Hematopoietic multipotent progenitor cell treated with erythropoietin and hydrocortisone succinate and interleukin-3 and kit ligand, for 6 days (in vitro differentiated cells): ENCODE results near the gene GALNT1.
A peak's percentile ranks its signal among the peaks of the same experiment; 100 is the strongest.
"Not testable (repeated sequence)": the region's sequence is repeated elsewhere in the genome, so short reads cannot be mapped to it uniquely, and the experiment has no call there.

Experiments
- DNase-seq: peaks from one replicate; pipeline ENCODE4 v3.0.0-alpha.2; 2015

The GALNT1 gene

GRCh38 chr18:35581546-35581897, at the start of gene GALNT1:
Gene GALNT1 (plus strand): TSS chr18:35581740. CDS start chr18:35654663, 72,923 bp downstream.
- DNase-seq = no peak

GRCh38 chr18:35533916-35534405, 47.6 kb upstream of the GALNT1 start:
- DNase-seq = no peak

DNA sequence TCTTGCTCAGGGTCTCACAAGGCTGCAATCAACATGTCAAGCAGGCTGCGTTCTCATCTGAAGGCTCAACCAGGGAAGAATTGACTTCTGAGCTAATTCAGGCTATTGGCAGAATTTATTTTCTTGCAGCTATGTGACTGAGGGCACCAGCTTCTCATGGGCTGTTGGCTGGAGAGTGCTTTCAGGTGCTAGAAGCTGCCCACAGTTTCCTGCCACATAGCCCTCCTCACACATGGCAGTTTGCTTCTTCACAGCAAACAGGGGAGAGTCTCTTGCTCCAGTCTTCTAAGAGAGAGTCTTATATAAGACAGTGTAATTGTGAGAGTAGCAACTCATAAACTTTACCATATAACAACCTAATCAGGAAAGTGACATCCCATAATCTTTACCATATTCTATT, 46.2 kb upstream of the GALNT1 start:
- no peak for DNase-seq

DNA sequence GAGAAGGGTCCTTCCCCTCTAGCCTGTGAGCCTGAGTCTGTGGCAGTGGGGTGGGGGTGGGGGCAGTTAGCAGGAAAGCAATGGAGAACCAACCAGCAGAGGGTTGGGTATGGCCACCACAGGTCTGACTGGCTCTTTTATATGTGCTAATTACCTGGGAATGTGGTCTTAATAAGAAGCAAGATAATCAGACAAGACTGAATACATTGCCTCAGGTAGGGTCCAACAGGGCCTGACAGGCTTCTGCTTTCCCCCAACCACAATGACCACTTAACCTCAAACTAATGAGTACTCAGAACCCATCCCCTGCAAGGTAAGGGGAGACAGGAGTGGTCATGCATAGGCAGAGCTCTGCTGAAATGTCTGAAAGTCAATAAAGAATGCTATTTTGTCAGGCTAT, 39.2 kb upstream of the GALNT1 start:
- no peak for DNase-seq

DNA sequence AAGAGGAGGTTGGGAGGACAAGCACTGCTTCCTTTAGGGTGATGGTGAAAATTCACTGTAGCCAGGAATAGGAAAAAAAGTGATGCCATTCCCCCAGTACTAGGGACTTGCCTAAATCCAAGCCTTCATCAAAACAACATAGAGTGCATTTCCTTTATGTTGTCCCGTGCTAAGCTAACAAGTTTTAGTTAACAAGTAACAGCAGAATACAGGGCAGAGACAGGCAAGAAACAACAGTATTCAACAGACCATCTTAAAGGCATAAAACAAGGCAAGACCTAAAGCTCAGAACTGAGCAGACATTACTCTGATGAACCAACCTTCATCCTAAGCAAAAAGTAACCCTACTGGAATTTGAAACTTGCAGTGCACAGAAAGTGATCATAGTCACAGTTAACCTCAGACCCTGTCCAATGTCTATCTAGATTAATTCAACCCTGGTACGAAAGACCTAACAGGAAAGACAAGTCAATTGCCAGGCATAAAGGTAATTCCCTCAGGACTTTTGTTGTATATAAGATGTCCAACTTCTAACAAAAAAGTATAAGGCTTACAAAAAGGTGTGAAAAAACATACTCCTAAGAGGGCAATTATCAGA, 34.4 kb upstream of the GALNT1 start:
- no peak for DNase-seq

DNA sequence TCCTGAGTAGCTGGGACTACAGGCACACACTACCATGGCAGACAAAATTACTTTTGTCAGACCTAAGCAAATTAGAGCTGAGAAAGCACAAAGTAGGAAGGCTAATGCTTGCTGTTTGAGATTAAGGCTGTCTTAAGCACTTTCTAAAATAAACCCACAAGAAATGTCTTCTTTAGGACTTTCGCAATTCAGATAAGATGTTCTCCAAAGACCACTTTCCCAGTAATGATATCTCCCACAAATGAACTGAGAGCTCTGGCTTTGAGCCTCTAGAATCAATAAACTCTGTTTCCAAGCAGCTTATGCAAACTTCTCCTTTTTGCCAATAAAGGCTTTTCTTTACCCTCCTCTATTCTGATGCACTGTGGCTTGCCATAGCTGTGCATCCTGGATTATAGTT, 32.0 kb upstream of the GALNT1 start:
- DNase-seq = peak; percentile 16

- no peak for DNase-seq
These were observed 28.2 kb upstream of the GALNT1 start for GRCh38 chr18:35553300-35553699.

DNA sequence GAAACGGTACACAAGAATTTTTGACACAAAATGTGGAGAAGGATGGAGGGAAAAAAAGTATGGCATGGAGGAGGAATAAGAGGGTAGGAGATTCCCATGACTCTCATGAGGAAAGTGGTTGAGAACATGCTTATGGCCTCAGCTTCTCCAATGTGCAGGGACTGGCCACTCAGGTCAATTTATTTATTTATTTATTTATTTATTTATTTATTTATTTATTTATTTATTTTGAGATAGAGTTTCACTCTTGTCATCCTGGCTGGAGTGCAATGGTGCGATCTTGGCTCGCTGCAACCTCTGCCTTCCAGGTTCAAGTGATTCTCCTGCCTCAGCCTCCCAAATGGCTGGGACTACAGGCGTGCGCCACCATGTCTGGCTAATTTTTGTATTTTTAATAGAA, 26.0 kb upstream of the GALNT1 start:
- DNase-seq = not testable (repeated sequence)

GRCh38 chr18:35559867-35560266, 21.7 kb upstream of the GALNT1 start:
- no peak for DNase-seq

- no peak for DNase-seq
These were observed 16.6 kb upstream of the GALNT1 start for GRCh38 chr18:35564795-35565453.

DNA sequence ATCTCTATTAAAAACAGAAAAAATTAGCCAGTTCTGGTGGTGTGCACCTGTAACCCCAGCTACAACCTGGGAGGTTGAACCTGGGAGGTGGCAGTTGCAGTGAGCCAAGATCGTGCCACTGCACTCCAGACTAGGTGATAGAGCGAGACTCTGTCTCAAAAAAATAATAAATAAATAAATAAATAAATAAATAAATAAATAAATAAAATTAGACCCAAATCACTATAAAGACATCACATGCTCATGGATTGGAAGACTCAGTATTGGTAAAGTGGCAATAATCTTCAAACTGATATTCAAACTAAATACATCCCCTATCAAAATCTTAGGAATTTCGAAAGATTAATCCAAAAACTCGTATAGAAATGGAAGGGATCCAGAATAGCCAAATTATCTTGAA, 15.5 kb upstream of the GALNT1 start:
- DNase-seq = no peak

- no peak for DNase-seq
These were observed 11.4 kb upstream of the GALNT1 start for GRCh38 chr18:35570182-35570581.

DNA sequence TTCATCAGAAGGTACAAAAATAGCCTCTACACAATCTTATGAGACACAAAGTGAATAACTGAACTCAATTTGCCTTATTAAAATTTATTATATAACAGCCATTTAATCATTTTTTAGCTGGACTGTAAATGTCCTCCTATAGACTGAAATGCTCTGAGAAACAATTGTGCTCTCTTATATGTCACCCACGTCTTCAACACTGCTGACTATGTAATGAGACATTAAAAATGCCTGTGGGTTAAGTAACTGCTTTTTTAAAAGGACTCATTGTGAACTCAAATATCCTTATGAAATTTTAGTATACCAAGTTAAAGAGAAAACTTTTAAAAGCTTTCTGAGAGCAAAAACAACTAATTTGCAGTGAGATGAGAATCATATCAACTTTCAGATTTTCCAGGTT, 10.4 kb upstream of the GALNT1 start:
- no peak for DNase-seq

GRCh38 chr18:35572644-35573043, 8.9 kb upstream of the GALNT1 start:
- DNase-seq = no peak

DNA sequence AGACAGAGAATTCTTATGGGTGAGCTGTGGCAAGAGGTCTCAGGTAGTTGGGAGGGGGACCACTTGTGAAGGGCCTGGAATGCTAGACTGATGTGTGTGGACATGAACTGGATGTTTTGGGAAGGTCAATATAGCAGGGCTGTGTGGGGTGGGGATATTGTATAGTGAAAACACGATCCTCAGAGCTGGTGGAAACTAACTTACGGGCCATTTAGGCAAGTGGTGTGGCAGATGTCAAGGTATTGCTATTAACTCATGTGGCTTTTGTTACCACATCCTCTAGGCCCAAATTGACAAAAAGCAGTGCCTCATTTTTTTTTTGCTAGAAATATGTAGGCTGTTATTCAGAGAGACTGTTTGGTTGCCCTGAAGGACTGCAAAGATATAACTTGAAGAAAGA, 8.0 kb upstream of the GALNT1 start:
- no peak for DNase-seq

DNA sequence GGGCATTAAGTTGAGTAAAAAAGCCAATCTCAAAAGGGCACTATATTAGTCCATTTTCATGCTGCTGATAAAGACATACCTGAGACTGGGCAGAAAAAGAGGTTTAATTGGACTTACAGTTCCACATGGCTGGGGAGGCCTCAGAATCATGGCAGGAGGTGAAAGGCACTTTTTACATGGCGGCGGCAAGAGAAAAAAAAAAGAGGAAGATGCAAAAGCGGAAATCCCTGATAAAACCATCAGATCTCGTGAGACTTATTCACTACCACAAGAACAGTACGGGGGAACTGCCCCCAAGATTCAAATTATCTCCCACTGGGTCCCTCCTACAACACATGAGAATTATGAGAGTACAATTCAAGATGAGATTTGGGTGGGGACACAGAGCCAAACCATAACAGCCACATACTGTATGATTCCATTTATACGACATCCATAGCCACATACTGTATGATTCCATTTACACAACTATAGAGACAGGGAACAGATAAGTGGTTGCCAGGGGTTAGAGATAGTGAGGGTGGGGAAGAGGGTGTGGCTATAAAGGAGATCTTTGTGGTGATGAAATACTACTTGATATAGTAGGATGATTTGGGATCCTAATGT, 5.2 kb upstream of the GALNT1 start:
- DNase-seq = not testable (repeated sequence)

DNA sequence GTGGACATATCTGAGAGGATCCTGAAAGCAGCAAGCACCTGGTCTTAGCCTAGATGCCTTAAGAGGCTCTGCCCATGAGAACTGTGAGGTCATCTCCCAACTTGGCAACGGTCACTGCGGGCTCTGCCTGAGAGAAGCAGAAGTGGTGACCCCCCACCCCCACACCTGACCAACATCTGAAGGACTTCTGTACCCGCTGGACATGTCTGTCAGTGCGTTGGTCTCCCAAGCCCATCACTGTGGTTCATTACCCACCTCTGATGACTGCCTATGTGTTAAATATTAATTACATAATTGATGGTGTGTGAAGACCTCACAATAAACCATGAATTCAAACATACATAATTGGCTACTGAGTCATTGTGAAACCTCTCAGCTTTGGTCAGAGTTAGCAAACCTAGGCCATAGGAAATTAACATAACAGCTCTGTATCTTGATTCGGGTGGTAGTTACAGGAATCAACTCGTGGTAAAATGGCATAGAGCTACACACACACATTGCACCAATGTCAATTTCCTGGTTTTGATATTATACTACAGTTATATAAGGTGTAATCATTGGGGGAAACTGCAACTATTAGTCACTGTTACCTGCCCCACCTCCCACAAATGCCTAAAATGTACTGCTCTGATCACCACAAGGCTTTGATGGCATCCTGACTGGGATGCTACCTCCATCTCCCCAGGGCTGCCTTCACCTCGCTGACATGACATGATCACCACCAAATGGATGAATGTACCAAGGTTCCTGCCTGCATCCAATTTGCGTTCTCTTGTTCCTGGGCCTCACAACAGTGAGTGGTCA, 4.3 kb upstream of the GALNT1 start:
- DNase-seq = no peak

DNA sequence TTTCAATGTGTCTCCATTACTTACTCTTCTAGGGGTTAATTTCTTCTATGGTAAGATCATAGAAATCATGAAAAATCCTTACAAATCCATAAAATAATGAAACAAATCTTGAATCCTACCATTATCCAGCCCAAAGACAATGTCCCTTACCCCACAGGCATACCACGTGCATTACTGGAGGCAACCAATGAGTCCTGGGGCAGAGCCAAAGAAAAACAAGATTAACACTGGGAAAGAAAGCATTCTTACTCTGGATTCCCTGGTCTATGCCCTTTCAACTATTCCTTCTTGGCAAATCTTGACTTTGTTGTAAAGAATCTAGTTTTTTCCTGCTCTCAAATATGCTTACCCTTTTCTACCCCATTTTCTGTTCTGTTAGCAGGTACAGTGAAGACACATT, 3.1 kb upstream of the GALNT1 start:
- DNase-seq = no peak

DNA sequence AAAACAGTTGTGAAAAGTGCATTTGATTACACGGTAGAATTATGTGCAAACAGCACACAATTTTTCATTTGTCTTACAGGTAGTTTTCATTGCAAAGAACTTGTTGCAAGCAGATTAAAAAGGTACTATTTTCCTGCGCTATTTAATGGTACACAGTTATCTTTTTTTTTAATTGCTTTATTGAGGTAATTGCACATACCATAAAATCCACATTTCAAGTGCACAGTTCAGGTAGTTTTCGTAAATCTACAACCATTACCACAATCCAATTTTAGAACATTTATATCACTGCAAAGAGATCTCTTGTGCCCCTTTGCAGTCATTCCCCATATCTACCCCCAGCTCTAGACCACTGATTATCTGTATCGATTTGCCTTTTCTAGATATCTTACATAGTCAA, 2.6 kb upstream of the GALNT1 start:
- no peak for DNase-seq

- DNase-seq = peak; percentile 73
These were observed 620 bp upstream of the GALNT1 start for GRCh38 chr18:35580701-35581539.

- DNase-seq = peak; percentile 44
These were observed 530 bp downstream of the GALNT1 start for GRCh38 chr18:35581898-35582641.
